Measurements from ENCODE around the gene TPO. TPM values are rescaled to one million over a fixed set of nuclear protein-coding genes. Genes with fewer than 3 reads are reported as not detected.

TPO gene
- total RNA-seq, 3 donors from 2014 or later: 1.3 to 5.7 (median 2.3) TPM

- intact Hi-C loops (cut with DNase I, micrococcal nuclease): no loop called here
- no peaks in the 10 kb centered on the region for H3K9me3 ChIP-seq
- no peak overlapping the region for H3K4me3 ChIP-seq
- H3K4me1 ChIP-seq (ENCODE audit: low read depth): no peaks in the 10 kb centered on the region
- DNase-seq (no peak), ATAC-seq (no peak)
- no peak for TF ChIP-seq CTCF (IDR thresholded peaks at IDR 0.05)
- no peaks in the 10 kb centered on the region for H3K36me3 ChIP-seq (ENCODE audit: low read depth)
Observed at GRCh38 chr2:1581965-1582625, 168.8 kb downstream of the TPO start.

- Histone ChIP-seq H3K4me3 (no peak overlapping the region), H3K36me3 (ENCODE audit: low read depth) (no peaks in the 10 kb centered on the region), H3K4me1 (ENCODE audit: low read depth) (no peaks in the 10 kb centered on the region), H3K9me3 (no peaks in the 10 kb centered on the region)
- DNase-seq (no peak), ATAC-seq (no peak)
- intact Hi-C loops (cut with DNase I, micrococcal nuclease): no loop called here
- no peak for TF ChIP-seq CTCF (IDR thresholded peaks at IDR 0.05)
Observed at GRCh38 chr2:1582891-1583341, 169.7 kb downstream of the TPO start.

- no peak for TF ChIP-seq CTCF (IDR thresholded peaks at IDR 0.05)
- no peak for DNase-seq
- no peaks in the 10 kb centered on the region for H3K4me1 ChIP-seq (ENCODE audit: low read depth)
- no peaks in the 10 kb centered on the region for H3K9me3 ChIP-seq
- no peak overlapping the region for H3K4me3 ChIP-seq
- intact Hi-C loops (cut with DNase I, micrococcal nuclease): no loop called here
- no peaks in the 10 kb centered on the region for H3K36me3 ChIP-seq (ENCODE audit: low read depth)
- ATAC-seq: no peak
Observed at GRCh38 chr2:1584051-1584531, 170.8 kb downstream of the TPO start.

- ATAC-seq: no peak
- Histone ChIP-seq H3K36me3 (ENCODE audit: low read depth) (no peaks in the 10 kb centered on the region), H3K9me3 (no peaks in the 10 kb centered on the region), H3K4me1 (ENCODE audit: low read depth) (no peaks in the 10 kb centered on the region), H3K4me3 (no peak overlapping the region)
- intact Hi-C loops (cut with DNase I, micrococcal nuclease): no loop called here
- DNase-seq: no peak
- no peak for TF ChIP-seq CTCF (IDR thresholded peaks at IDR 0.05)
Observed at GRCh38 chr2:1584691-1585485, 171.6 kb downstream of the TPO start.

- intact Hi-C loops (cut with DNase I, micrococcal nuclease): no loop called here
- ATAC-seq: no peak
- Histone ChIP-seq H3K9me3 (no peaks in the 10 kb centered on the region), H3K4me1 (ENCODE audit: low read depth) (no peaks in the 10 kb centered on the region), H3K4me3 (no peak overlapping the region), H3K36me3 (ENCODE audit: low read depth) (no peaks in the 10 kb centered on the region)
- no peak for TF ChIP-seq CTCF (IDR thresholded peaks at IDR 0.05)
- no peak for DNase-seq
Observed at GRCh38 chr2:1585635-1586034, 172.4 kb downstream of the TPO start.

All from mucosa of descending colon (tissue), 3 donors.